Measurements from ENCODE around the gene C5orf63. TPM values are rescaled to one million over a fixed set of nuclear protein-coding genes. Genes with fewer than 3 reads are reported as not detected.
"Not testable (repeated sequence)": the region's sequence is repeated elsewhere in the genome, so short reads cannot be mapped to it uniquely, and the experiment has no call there.

C5orf63 gene
- total RNA-seq, 1 donor from 2014 or later: 10.1 TPM

- Histone ChIP-seq H3K4me1 (no peaks in the 10 kb centered on the region), H3K36me3 (no peaks in the 10 kb centered on the region), H3K9me3 (no peaks in the 10 kb centered on the region), H3K27ac (no peak overlapping the region), H3K4me3 (no peak overlapping the region), H3K27me3 (no peaks in the 10 kb centered on the region)
- TF ChIP-seq CTCF (IDR thresholded peaks at IDR 0.05): no peak
- ATAC-seq (no peak), DNase-seq (no peak)
- intact Hi-C loops (cut with DNase I): no loop called here
Measured at GRCh38 chr5:127025467-127025866, 47.8 kb downstream of the C5orf63 start.

GRCh38 chr5:127024821-127025220, 48.5 kb downstream of the C5orf63 start:
- TF ChIP-seq CTCF (IDR thresholded peaks at IDR 0.05): no peak
- ATAC-seq (no peak), DNase-seq (no peak)
- intact Hi-C loops (cut with DNase I): no loop called here
- Histone ChIP-seq H3K27me3 (no peaks in the 10 kb centered on the region), H3K4me1 (no peaks in the 10 kb centered on the region), H3K36me3 (no peaks in the 10 kb centered on the region), H3K9me3 (no peaks in the 10 kb centered on the region), H3K4me3 (no peak overlapping the region), H3K27ac (no peak overlapping the region)

GRCh38 chr5:127023552-127024191, 49.6 kb downstream of the C5orf63 start:
- H3K4me1 ChIP-seq; intact Hi-C loops (cut with DNase I); H3K36me3 ChIP-seq; DNase-seq; ATAC-seq; H3K27me3 ChIP-seq; H3K4me3 ChIP-seq; H3K27ac ChIP-seq; H3K9me3 ChIP-seq: not testable (repeated sequence)

- no peaks in the 10 kb centered on the region for H3K27me3 ChIP-seq
- no peak for ATAC-seq
- intact Hi-C loops (cut with DNase I): no loop called here
Measured at GRCh38 chr5:127022846-127023245, 50.5 kb downstream of the C5orf63 start.

GRCh38 chr5:127019928-127020327, 53.4 kb downstream of the C5orf63 start:
- no peak for DNase-seq
- H3K27me3 ChIP-seq: no peaks in the 10 kb centered on the region
- intact Hi-C loops (cut with DNase I): no loop called here
- no peak for TF ChIP-seq CTCF (IDR thresholded peaks at IDR 0.05)
- H3K36me3 ChIP-seq: no peaks in the 10 kb centered on the region
- ATAC-seq: no peak
- no peaks in the 10 kb centered on the region for H3K4me1 ChIP-seq
- no peak overlapping the region for H3K4me3 ChIP-seq
- no peaks in the 10 kb centered on the region for H3K9me3 ChIP-seq
- no peak overlapping the region for H3K27ac ChIP-seq

More at GRCh38 chr5:127022846-127023245, 50.5 kb downstream of the C5orf63 start:
- no peaks in the 10 kb centered on the region for H3K4me1 ChIP-seq
- TF ChIP-seq CTCF (IDR thresholded peaks at IDR 0.05): no peak
- H3K4me3 ChIP-seq: no peak overlapping the region
- DNase-seq: no peak
- H3K36me3 ChIP-seq: no peaks in the 10 kb centered on the region
- no peaks in the 10 kb centered on the region for H3K9me3 ChIP-seq
- no peak overlapping the region for H3K27ac ChIP-seq

- H3K36me3 ChIP-seq; H3K4me1 ChIP-seq; H3K9me3 ChIP-seq; H3K27me3 ChIP-seq; H3K27ac ChIP-seq; intact Hi-C loops (cut with DNase I); DNase-seq; ATAC-seq; H3K4me3 ChIP-seq: not testable (repeated sequence)
Measured at GRCh38 chr5:127016722-127017121, 56.6 kb downstream of the C5orf63 start.

GRCh38 chr5:127015716-127016115, 57.6 kb downstream of the C5orf63 start:
- no peaks in the 10 kb centered on the region for H3K27me3 ChIP-seq
- H3K4me3 ChIP-seq: no peak overlapping the region
- H3K4me1 ChIP-seq: no peaks in the 10 kb centered on the region
- no peak overlapping the region for H3K27ac ChIP-seq
- TF ChIP-seq CTCF (IDR thresholded peaks at IDR 0.05): no peak
- DNase-seq: no peak
- no peaks in the 10 kb centered on the region for H3K9me3 ChIP-seq
- intact Hi-C loops (cut with DNase I): no loop called here
- H3K36me3 ChIP-seq: no peaks in the 10 kb centered on the region
- ATAC-seq: no peak
